ENCODE data around the gene RDH5.

DNA sequence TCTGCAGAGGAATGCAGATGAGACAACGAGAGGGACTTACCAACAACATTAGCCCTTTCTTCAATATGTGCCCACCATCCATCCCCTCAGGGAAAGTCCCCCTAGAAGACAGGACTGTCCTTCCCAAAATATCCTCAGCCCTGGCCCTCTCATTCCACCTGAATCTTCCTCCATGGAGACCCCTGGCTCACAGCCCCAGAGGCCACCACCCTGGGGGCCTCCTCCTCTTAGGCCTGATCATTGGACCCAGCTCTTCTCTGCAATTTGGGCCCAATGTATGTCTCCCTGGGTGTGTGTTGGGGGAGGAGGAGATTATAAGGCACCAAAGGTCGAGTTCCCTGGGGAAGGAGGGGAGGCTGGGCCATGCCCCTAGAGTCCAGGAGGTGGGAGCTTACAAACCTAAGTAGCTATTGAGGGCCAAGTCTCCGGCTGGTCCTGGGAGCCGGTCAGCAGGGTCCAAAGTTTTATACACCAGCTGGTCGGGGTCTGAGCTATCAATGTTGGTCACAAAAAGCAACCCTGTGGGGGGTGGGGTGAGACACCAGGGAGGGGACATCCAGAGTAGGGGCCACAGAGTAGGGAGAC is 20.6 kb upstream of the RDH5 start:
- TF ChIP-seq RCOR1 (IDR thresholded peaks at IDR 0.05; ENCODE audit: low read length) (no peak), CTCF (IDR thresholded peaks at IDR 0.05) (no peak)
